Measurements from ENCODE around the gene PRICKLE3.
"Not testable (repeated sequence)": the region's sequence is repeated elsewhere in the genome, so short reads cannot be mapped to it uniquely, and the experiment has no call there.

The PRICKLE3 gene

DNA sequence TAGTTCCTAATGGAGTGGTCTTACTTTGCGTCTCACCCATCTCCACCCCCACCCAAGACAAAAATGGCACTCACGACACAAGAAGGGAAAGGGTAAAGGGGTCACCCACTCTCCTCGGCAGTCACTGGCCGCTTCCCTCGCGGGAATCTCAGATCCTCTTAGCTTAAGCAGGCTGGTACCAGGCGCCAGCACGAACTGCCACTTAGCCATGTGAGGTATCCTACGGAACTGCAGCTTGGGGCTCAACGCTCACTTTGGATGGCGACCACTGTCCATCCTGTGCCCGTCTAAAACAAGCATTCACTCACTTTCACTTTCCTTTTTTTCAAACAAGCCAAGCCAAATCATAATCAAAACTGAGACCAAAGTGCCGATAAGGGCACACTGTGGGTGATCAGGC lies 38.2 kb downstream of the PRICKLE3 start:
- H3K9me2 ChIP-seq (replicated peaks; ENCODE audit: control insufficient read depth, low read length), result no peaks in the 10 kb centered on the region
- H3K9me3 ChIP-seq (ENCODE audit: control insufficient read depth, insufficient read depth, low read length), result no peaks in the 10 kb centered on the region
- H3F3A ChIP-seq (ENCODE audit: control insufficient read depth, insufficient read depth), result no peaks in the 10 kb centered on the region
- H3K27me3 ChIP-seq (ENCODE audit: control insufficient read depth, low read length), result no peaks in the 10 kb centered on the region
- no peaks in the 10 kb centered on the region for H3K79me2 ChIP-seq (ENCODE audit: control insufficient read depth, low read length)
- peaks cover 6% of the 10 kb centered on the region; the same call in 1 of the 2 replicates for H3K4me1 ChIP-seq (ENCODE audit: control insufficient read depth, low read length)
- H3K27ac ChIP-seq (ENCODE audit: low read depth, low read length), result no peak overlapping the region
- no peak for TF ChIP-seq EZH2phosphoT487 (IDR thresholded peaks at IDR 0.05; ENCODE audit: borderline replicate concordance, low read length)
- TF ChIP-seq, protein P1, sequence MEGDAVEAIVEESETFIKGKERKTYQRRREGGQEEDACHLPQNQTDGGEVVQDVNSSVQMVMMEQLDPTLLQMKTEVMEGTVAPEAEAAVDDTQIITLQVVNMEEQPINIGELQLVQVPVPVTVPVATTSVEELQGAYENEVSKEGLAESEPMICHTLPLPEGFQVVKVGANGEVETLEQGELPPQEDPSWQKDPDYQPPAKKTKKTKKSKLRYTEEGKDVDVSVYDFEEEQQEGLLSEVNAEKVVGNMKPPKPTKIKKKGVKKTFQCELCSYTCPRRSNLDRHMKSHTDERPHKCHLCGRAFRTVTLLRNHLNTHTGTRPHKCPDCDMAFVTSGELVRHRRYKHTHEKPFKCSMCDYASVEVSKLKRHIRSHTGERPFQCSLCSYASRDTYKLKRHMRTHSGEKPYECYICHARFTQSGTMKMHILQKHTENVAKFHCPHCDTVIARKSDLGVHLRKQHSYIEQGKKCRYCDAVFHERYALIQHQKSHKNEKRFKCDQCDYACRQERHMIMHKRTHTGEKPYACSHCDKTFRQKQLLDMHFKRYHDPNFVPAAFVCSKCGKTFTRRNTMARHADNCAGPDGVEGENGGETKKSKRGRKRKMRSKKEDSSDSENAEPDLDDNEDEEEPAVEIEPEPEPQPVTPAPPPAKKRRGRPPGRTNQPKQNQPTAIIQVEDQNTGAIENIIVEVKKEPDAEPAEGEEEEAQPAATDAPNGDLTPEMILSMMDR (IDR thresholded peaks at IDR 0.05; ENCODE audit: low read depth, low read length, poor library complexity, severe bottlenecking), result no peak
- no peak overlapping the region for H3K4me2 ChIP-seq (ENCODE audit: low read length)
- H3K36me3 ChIP-seq (ENCODE audit: control insufficient read depth, low read length), result no peaks in the 10 kb centered on the region
- no peak overlapping the region for H3K4me3 ChIP-seq (ENCODE audit: low read length)
- no peaks in the 10 kb centered on the region for H4K20me1 ChIP-seq (ENCODE audit: control insufficient read depth, insufficient read depth, low read depth, low read length)

DNA sequence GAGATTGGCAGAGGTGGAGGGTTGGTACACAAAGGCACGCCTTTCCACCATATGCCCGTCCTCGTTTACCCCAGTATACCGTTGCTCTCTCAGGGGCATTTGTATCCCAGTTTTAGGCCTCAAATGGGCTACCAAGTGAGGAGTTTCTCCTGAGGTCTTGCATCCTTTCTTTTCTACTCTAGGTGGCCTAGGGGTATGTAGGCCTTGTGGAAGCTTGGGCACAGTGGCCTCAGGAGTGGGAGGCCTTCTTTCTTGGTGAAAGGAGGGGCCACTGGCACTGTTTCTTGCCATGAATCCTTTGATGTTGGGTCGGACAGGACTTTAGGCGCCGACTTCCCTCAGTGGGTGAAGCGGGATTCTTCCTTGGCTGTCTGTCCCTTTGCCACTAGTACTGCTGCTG lies 38.9 kb downstream of the PRICKLE3 start:
- no peaks in the 10 kb centered on the region for H3K27me3 ChIP-seq (ENCODE audit: control insufficient read depth, low read length)
- H3K9me2 ChIP-seq (replicated peaks; ENCODE audit: control insufficient read depth, low read length), result no peaks in the 10 kb centered on the region
- no peaks in the 10 kb centered on the region for H4K20me1 ChIP-seq (ENCODE audit: control insufficient read depth, insufficient read depth, low read depth, low read length)
- H3K9me3 ChIP-seq (ENCODE audit: control insufficient read depth, insufficient read depth, low read length), result no peaks in the 10 kb centered on the region
- H3K4me1 ChIP-seq (ENCODE audit: control insufficient read depth, low read length), result peaks cover 6% of the 10 kb centered on the region; the same call in 1 of the 2 replicates
- no peaks in the 10 kb centered on the region for H3K36me3 ChIP-seq (ENCODE audit: control insufficient read depth, low read length)
- no peak overlapping the region for H3K4me2 ChIP-seq (ENCODE audit: low read length)
- H3K79me2 ChIP-seq (ENCODE audit: control insufficient read depth, low read length), result no peaks in the 10 kb centered on the region
- no peaks in the 10 kb centered on the region for H3F3A ChIP-seq (ENCODE audit: control insufficient read depth, insufficient read depth)
- H3K4me3 ChIP-seq (ENCODE audit: low read length), result no peak overlapping the region
- no peak for TF ChIP-seq EZH2phosphoT487 (IDR thresholded peaks at IDR 0.05; ENCODE audit: borderline replicate concordance, low read length)
- TF ChIP-seq, protein P1 (IDR thresholded peaks at IDR 0.05; ENCODE audit: low read depth, low read length, poor library complexity, severe bottlenecking), result no peak
- no peak overlapping the region for H3K27ac ChIP-seq (ENCODE audit: low read depth, low read length)

DNA sequence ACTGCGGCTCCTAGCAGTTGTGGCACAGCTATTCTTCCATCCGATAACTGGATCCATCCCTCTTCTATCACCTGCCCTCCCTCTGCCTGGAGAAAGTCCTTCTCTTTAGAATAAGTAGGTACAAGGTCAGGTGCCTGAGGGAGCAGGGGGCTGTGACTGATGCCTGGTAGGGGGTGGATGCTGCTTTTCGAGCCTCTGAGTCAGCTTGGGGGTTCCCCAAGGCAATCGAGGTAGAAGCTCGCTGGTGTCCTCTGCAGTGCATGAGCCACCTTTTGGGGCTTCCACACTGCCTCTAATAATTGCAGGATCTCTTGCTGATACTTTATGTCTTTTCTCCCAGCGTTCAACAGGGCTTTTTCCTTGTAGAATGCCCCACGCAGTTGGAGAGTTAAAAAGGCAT lies 43.0 kb downstream of the PRICKLE3 start:
- H4K20me1 ChIP-seq (ENCODE audit: control insufficient read depth, insufficient read depth, low read depth, low read length); H3K4me3 ChIP-seq (ENCODE audit: low read length); H3K4me1 ChIP-seq (ENCODE audit: control insufficient read depth, low read length); H3K36me3 ChIP-seq (ENCODE audit: control insufficient read depth, low read length); H3K9me3 ChIP-seq (ENCODE audit: control insufficient read depth, insufficient read depth, low read length); H3K4me2 ChIP-seq (ENCODE audit: low read length); H3K9me2 ChIP-seq (replicated peaks; ENCODE audit: control insufficient read depth, low read length); H3K27ac ChIP-seq (ENCODE audit: low read depth, low read length); H3K27me3 ChIP-seq (ENCODE audit: control insufficient read depth, low read length); H3F3A ChIP-seq (ENCODE audit: control insufficient read depth, insufficient read depth); H3K79me2 ChIP-seq (ENCODE audit: control insufficient read depth, low read length): not testable (repeated sequence)

DNA sequence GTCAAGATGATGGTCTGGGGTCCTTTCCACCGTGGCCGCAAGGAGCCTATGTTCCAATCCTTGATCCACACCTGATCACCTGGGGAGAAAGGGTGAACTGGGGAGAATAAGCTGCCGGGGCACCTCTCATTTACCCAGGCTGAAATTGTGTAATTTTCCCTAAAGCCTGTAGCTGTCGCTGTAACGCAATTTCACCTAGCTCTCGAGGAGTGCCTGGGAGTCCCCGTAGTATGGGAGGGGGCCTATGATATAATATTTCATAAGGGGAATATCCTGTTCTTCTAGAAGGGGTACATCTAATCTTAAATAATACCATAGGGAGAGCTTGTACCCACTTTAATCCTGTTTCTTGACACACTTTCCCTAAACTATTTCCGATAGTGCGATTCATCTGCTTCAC lies 43.9 kb downstream of the PRICKLE3 start:
- not testable (repeated sequence) for H3K9me2 ChIP-seq (replicated peaks; ENCODE audit: control insufficient read depth, low read length); H3K4me2 ChIP-seq (ENCODE audit: low read length); H3K4me1 ChIP-seq (ENCODE audit: control insufficient read depth, low read length); H3K4me3 ChIP-seq (ENCODE audit: low read length); H4K20me1 ChIP-seq (ENCODE audit: control insufficient read depth, insufficient read depth, low read depth, low read length); H3K36me3 ChIP-seq (ENCODE audit: control insufficient read depth, low read length); H3K27me3 ChIP-seq (ENCODE audit: control insufficient read depth, low read length); H3F3A ChIP-seq (ENCODE audit: control insufficient read depth, insufficient read depth); H3K9me3 ChIP-seq (ENCODE audit: control insufficient read depth, insufficient read depth, low read length); H3K27ac ChIP-seq (ENCODE audit: low read depth, low read length); H3K79me2 ChIP-seq (ENCODE audit: control insufficient read depth, low read length)
